Measurements from ENCODE around the gene SLC22A23. TPM values are rescaled to one million over a fixed set of nuclear protein-coding genes. Genes with fewer than 3 reads are reported as not detected.

Gene SLC22A23
- total and polyA plus RNA-seq, 2 experiments from 2014 or later: 6.1 to 38.3 TPM

GRCh38 chr6:3453413-3454272 lies 3.2 kb downstream of the SLC22A23 start:
- Histone ChIP-seq H3K36me3 (ENCODE audit: insufficient read depth) (0 out of 2 replicates have a peak, but pooled peaks cover 5% of the 10 kb centered on the region), H3K27ac (ENCODE audit: low read depth) (no peak overlapping the region), H2AFZ (no peak overlapping the region), H4K20me1 (replicated peaks; ENCODE audit: insufficient read depth) (peaks cover 24% of the 10 kb centered on the region), H3K4me2 (peak overlapping the region; percentile 94), H3K4me1 (ENCODE audit: insufficient read depth) (peaks cover 40% of the 10 kb centered on the region), H3K9me2 (ENCODE audit: insufficient read depth) (no peaks in the 10 kb centered on the region), H3K79me2 (replicated peaks; ENCODE audit: insufficient read depth) (peaks cover 75% of the 10 kb centered on the region), H3F3A (replicated peaks; ENCODE audit: low read depth) (no peaks in the 10 kb centered on the region), H3K4me3 (peak overlapping the region; percentile 84), H3K27me3 (ENCODE audit: insufficient read depth) (peaks cover 25% of the 10 kb centered on the region)
- Mint-ChIP-seq H3K27ac (no peak overlapping the region), H3K4me1 (peaks cover 23% of the 10 kb centered on the region), H3K27me3 (ENCODE audit: insufficient read depth, low read depth, poor library complexity) (peaks cover 5% of the 10 kb centered on the region), H3K36me3 (ENCODE audit: low read depth) (peaks cover 33% of the 10 kb centered on the region), H3K9me3 (peaks cover 2% of the 10 kb centered on the region; the same call in 2 of the 3 replicates), H3K4me3 (no peak overlapping the region)
- no peak for TF ChIP-seq EZH2 (IDR thresholded peaks at IDR 0.05; ENCODE audit: low read depth, unreplicated experiment)
- TF ChIP-seq POLR2AphosphoS5 (IDR thresholded peaks at IDR 0.05; ENCODE audit: low read depth): no peak
- TF ChIP-seq, protein P1, sequence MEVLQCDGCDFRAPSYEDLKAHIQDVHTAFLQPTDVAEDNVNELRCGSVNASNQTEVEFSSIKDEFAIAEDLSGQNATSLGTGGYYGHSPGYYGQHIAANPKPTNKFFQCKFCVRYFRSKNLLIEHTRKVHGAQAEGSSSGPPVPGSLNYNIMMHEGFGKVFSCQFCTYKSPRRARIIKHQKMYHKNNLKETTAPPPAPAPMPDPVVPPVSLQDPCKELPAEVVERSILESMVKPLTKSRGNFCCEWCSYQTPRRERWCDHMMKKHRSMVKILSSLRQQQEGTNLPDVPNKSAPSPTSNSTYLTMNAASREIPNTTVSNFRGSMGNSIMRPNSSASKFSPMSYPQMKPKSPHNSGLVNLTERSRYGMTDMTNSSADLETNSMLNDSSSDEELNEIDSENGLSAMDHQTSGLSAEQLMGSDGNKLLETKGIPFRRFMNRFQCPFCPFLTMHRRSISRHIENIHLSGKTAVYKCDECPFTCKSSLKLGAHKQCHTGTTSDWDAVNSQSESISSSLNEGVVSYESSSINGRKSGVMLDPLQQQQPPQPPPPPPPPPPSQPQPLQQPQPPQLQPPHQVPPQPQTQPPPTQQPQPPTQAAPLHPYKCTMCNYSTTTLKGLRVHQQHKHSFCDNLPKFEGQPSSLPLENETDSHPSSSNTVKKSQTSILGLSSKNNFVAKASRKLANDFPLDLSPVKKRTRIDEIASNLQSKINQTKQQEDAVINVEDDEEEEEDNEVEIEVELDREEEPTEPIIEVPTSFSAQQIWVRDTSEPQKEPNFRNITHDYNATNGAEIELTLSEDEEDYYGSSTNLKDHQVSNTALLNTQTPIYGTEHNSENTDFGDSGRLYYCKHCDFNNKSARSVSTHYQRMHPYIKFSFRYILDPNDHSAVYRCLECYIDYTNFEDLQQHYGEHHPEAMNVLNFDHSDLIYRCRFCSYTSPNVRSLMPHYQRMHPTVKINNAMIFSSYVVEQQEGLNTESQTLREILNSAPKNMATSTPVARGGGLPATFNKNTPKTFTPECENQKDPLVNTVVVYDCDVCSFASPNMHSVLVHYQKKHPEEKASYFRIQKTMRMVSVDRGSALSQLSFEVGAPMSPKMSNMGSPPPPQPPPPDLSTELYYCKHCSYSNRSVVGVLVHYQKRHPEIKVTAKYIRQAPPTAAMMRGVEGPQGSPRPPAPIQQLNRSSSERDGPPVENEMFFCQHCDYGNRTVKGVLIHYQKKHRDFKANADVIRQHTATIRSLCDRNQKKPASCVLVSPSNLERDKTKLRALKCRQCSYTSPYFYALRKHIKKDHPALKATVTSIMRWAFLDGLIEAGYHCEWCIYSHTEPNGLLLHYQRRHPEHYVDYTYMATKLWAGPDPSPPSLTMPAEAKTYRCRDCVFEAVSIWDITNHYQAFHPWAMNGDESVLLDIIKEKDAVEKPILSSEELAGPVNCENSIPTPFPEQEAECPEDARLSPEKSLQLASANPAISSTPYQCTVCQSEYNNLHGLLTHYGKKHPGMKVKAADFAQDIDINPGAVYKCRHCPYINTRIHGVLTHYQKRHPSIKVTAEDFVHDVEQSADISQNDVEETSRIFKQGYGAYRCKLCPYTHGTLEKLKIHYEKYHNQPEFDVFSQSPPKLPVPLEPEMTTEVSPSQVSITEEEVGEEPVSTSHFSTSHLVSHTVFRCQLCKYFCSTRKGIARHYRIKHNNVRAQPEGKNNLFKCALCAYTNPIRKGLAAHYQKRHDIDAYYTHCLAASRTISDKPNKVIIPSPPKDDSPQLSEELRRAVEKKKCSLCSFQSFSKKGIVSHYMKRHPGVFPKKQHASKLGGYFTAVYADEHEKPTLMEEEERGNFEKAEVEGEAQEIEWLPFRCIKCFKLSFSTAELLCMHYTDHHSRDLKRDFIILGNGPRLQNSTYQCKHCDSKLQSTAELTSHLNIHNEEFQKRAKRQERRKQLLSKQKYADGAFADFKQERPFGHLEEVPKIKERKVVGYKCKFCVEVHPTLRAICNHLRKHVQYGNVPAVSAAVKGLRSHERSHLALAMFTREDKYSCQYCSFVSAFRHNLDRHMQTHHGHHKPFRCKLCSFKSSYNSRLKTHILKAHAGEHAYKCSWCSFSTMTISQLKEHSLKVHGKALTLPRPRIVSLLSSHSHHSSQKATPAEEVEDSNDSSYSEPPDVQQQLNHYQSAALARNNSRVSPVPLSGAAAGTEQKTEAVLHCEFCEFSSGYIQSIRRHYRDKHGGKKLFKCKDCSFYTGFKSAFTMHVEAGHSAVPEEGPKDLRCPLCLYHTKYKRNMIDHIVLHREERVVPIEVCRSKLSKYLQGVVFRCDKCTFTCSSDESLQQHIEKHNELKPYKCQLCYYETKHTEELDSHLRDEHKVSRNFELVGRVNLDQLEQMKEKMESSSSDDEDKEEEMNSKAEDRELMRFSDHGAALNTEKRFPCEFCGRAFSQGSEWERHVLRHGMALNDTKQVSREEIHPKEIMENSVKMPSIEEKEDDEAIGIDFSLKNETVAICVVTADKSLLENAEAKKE (CRISPR knock-in tag; IDR thresholded peaks at IDR 0.05): no peak
- DNase-seq (ENCODE audit: low spot score): no peak
- ATAC-seq: no peak

DNA sequence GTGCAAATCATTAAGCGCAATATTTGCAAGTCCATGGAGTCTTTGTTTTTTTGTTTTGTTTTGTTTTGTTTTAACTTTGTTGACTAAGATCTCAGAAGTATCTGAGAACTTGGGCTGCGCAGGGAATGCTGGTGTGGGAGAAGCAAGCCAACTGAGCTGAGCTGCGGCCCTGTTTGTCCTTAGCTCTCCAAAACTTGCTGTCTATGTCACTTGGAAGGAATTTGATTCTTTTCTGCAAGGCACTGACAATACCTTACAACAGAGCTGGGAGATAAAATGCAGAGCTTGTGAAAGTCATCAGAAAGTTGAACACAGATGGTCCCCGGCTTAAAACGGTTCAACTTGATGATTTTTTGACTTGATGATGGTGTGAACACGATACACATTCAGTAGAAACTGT lies 5.4 kb downstream of the SLC22A23 start:
- Histone ChIP-seq H3K36me3 (ENCODE audit: insufficient read depth) (0 out of 2 replicates have a peak, but pooled peaks cover 5% of the 10 kb centered on the region), H3K79me2 (replicated peaks; ENCODE audit: insufficient read depth) (peaks cover 96% of the 10 kb centered on the region), H3K27ac (ENCODE audit: low read depth) (no peak overlapping the region), H2AFZ (no peak overlapping the region), H4K20me1 (replicated peaks; ENCODE audit: insufficient read depth) (peaks cover 24% of the 10 kb centered on the region), H3K27me3 (ENCODE audit: insufficient read depth) (peaks cover 16% of the 10 kb centered on the region), H3K4me1 (ENCODE audit: insufficient read depth) (peaks cover 34% of the 10 kb centered on the region), H3K4me2 (peak overlapping the region; percentile 14; the same call in 1 of the 2 replicates), H3K9me2 (ENCODE audit: insufficient read depth) (no peaks in the 10 kb centered on the region), H3K4me3 (no peak overlapping the region), H3F3A (replicated peaks; ENCODE audit: low read depth) (no peaks in the 10 kb centered on the region)
- ATAC-seq (no peak), DNase-seq (ENCODE audit: low spot score) (no peak)
- Mint-ChIP-seq H3K36me3 (ENCODE audit: low read depth) (peaks cover 49% of the 10 kb centered on the region), H3K27me3 (ENCODE audit: insufficient read depth, low read depth, poor library complexity) (peaks cover 5% of the 10 kb centered on the region), H3K27ac (no peak overlapping the region), H3K4me1 (peaks cover 20% of the 10 kb centered on the region), H3K4me3 (no peak overlapping the region), H3K9me3 (peaks cover 5% of the 10 kb centered on the region)
- no peak for TF ChIP-seq NANOG (IDR thresholded peaks at IDR 0.05; ENCODE audit: borderline replicate concordance)
- TF ChIP-seq, protein P1 (CRISPR knock-in tag; IDR thresholded peaks at IDR 0.05): no peak
